Measurements from ENCODE around the gene MB21D2.
A peak's percentile ranks its signal among the peaks of the same experiment; 100 is the strongest.
"Not testable (repeated sequence)": the region's sequence is repeated elsewhere in the genome, so short reads cannot be mapped to it uniquely, and the experiment has no call there.

The MB21D2 gene, protein sequence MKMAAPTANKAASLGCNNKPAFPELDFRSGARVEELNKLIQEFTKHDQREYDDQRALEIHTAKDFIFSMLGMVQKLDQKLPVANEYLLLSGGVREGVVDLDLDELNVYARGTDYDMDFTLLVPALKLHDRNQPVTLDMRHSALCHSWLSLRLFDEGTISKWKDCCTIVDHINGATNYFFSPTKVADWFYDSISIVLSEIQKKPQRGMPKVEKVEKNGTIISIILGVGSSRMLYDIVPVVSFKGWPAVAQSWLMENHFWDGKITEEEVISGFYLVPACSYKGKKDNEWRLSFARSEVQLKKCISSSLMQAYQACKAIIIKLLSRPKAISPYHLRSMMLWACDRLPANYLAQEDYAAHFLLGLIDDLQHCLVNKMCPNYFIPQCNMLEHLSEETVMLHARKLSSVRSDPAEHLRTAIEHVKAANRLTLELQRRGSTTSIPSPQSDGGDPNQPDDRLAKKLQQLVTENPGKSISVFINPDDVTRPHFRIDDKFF

GRCh38 chr3:192917404-192918274, at the start of gene MB21D2:
MB21D2 (minus strand) TSS chr3:192917856; CDS start chr3:192917840, 16 bp downstream.
- peak; percentile 86 for DNase-seq (ENCODE audit: low spot score)

GRCh38 chr3:192964959-192965719, 47.5 kb upstream of the MB21D2 start:
- DNase-seq (ENCODE audit: low spot score): not testable (repeated sequence)

- no peak for DNase-seq (ENCODE audit: low spot score)
Observed at GRCh38 chr3:192959773-192960172, 42.1 kb upstream of the MB21D2 start.

DNA sequence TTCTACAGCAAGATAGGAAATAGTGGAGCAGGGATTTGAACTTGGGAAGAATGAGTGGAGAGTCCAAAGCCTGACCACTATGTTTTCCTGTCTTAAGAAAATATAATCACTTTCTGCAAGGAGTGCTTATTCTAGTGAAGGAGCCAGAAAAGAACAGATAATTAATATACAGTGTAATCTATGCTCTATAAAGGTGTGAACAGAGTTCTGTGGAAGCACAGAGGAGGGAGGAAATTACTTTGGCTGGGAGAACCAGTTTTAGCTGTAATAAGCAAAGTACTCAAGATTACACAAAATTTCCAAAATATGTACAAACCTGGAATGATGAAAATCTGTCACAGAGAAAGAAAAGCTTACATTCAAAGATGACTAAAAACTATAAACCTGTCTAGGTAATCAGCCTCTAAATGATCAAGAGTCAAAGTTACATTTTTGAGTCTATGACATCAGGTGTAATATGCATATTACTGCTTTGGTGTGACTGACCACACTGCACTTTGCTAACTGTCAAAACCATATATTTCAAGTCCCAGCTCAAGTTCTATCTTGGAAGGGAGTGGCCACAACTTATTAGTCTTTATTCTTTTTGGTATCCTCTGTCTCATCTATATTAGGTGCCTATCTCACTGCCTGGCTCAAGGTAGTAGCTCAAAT, 40.7 kb upstream of the MB21D2 start:
- no peak for DNase-seq (ENCODE audit: low spot score)

DNA sequence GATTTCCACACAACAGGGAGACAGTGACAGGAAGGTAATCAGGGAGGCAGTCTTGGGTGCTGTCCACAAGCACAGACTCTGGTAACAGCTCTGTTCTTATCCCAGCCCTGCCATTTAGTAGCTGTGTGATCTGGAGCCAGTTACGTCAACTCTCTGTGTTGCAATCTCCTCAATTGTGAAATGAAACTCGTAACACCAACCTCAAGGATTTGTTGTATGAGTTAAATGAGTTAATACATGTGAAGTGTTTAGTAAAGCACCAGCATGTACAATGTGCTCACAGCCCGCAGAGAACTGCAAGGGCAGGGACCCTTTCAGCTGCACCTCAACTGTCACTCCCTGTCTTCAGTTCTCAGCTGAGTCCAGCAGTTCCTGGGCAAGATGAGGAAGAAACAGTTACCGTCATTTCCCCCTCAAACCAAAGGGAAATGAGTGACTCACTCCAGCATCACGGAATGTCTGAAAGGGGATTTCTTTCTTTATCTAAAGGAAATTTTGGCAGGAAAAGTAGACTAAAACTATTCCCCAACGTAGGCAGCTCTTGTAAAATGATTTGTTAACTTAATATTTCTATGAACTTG, 39.9 kb upstream of the MB21D2 start:
- DNase-seq (ENCODE audit: low spot score): peak; percentile 52

GRCh38 chr3:192953926-192954325, 36.3 kb upstream of the MB21D2 start:
- no peak for DNase-seq (ENCODE audit: low spot score)

- no peak for DNase-seq (ENCODE audit: low spot score)
Observed at GRCh38 chr3:192947421-192947820, 29.8 kb upstream of the MB21D2 start.

DNA sequence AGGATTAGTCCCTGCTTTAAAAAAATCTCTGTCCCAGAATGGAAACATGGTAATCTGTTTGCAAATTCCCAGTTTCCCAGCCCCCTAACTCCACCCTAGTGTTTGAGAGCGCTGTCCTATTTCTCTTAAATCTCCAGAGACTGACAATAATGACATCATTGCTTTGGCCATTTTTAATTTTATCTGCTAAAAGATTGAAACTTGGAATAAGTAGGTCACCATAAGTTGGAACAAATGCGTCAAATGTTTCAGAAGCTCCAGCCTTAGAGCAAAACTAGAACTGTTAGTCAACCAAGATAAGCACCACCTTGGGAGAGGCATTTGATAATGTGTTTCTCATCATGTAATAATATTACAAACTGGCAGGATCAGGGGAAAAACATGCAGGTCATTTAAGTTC, 25.7 kb upstream of the MB21D2 start:
- no peak for DNase-seq (ENCODE audit: low spot score)

- DNase-seq (ENCODE audit: low spot score): no peak
Observed at GRCh38 chr3:192942625-192943024, 25.0 kb upstream of the MB21D2 start.

DNA sequence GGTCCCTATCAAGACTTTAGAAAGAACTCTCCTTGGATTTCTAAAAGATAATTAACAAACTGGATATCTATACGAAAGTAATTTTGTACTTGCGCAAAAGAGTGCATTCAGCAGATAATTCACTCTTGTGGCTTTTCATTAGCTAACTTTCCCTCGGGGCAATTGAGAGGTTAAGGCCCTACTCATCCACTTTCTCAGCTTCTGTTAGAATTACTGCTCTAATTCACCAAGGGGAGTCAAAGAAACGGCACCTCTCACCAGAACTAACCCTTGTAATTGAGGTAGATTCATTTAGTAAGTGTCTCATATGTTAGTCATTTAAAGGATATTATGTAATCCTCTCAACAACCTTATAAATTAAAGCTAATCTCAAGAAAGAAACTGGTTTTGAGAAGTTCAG, 22.5 kb upstream of the MB21D2 start:
- no peak for DNase-seq (ENCODE audit: low spot score)

DNA sequence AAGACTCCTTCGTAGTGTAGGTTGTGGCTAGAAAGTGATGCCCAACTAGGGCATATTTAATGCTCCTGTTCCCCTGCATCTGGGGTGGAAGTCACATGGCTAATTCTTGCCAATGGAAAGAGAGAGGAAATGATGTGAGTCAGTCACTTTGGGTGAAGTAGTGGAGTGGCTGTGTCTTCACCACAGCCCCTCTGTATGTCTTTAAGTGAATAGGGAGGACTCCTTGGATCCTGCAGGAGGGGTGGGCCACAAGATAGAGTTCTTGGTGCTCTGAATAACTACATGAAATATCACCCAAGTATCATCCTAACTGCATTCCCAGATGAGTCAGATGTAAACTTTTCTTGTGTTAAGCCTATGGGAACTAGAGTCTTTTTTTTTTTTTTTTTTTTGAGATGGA, 17.8 kb upstream of the MB21D2 start:
- DNase-seq (ENCODE audit: low spot score): no peak

DNA sequence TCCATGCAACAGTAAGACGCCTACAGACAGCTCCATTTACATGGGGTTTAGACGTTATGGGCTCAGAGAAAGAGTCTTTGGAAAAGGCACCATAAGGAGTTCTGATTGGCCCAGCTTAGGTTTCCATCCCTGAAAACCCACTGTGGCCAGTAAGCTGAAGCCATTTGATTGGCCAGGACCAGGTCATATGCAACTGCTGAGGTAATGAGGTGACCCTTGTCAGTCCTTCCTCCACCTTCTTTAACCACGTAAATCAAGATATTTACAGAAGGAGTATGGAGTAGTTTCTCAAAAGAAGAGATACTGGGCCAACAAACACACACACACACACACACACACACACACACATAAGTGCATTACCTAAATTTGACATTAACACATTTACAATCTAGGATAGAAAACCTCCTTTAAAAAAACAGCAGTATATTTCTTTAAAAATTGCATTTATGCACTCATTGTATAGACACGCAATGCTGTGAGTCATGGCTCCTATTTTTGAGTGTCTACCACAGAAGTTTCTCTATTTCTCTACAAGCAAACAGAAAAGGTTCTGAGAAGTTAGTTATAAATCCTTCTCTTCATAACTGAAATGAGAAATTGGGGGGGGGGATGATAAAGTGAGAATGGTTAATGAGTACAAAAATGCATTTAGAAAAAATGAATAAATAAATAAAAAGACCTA, 16.3 kb upstream of the MB21D2 start:
- no peak for DNase-seq (ENCODE audit: low spot score)

- DNase-seq (ENCODE audit: low spot score): no peak
Observed at GRCh38 chr3:192933259-192933658, 15.6 kb upstream of the MB21D2 start.

GRCh38 chr3:192931825-192932224, 14.2 kb upstream of the MB21D2 start:
- DNase-seq (ENCODE audit: low spot score): no peak

- no peak for DNase-seq (ENCODE audit: low spot score)
Observed at GRCh38 chr3:192930577-192930976, 12.9 kb upstream of the MB21D2 start.

- peak; percentile 41 for DNase-seq (ENCODE audit: low spot score)
Observed at GRCh38 chr3:192929755-192930547, 12.3 kb upstream of the MB21D2 start.

GRCh38 chr3:192929146-192929545, 11.5 kb upstream of the MB21D2 start:
- no peak for DNase-seq (ENCODE audit: low spot score)

DNA sequence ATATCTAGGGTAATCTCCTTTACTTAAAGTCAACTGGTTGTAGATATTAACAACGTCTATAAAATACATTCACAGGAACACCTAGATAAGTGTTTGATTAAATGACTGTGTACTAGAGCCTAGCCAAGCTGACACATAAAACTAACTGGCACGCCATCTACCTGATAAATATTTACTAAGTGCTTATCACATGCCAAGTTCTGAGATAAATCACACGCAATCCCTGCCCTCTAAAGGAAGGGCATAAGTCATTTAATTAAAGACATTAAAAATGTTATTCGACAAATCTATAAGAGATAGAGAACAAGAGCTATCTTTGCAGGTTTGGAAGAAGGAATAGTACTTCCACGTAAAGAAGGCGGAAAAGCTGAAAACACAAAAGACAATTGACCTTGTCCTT, 11.1 kb upstream of the MB21D2 start:
- no peak for DNase-seq (ENCODE audit: low spot score)

DNA sequence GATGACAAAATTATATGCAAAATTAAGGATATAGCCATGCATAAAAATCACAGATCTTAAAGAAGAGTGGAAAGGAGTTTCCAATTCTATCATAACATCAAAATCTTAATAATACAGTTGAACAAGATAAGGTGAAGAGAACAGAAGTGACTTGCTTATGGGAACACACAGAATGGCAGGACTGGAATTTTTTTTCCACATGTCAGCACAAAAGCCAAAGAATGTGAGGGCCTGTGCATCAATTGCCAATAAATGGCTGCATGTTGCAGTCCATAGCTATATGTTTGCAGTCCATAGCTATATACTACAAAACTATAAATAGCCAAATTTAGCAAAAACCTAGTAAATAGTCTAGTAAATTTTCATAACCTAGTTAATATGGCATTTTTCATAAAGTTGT, 10.4 kb upstream of the MB21D2 start:
- no peak for DNase-seq (ENCODE audit: low spot score)

DNA sequence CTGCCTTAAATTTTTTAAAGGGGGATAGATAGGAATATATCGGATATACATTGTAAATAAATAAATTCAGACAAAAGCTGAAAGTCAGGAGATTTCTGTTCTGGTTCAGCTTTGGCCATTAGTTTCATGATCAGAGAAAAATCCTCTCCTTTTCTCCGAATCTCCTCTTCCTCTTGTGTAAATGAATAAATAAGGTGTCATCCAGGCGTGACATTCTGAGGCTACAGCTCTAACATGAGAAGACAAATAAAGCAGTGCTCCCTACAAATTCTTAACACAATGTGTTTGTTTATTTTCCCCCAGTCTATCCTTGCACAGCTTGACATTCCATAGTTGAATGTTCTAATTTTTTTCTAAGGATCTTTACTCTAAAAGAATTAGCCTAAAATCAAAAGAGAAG, 9.4 kb upstream of the MB21D2 start:
- no peak for DNase-seq (ENCODE audit: low spot score)
